Measurements from ENCODE around the gene PCDHA11. TPM values are rescaled to one million over a fixed set of nuclear protein-coding genes. Genes with fewer than 3 reads are reported as not detected.

The PCDHA11 gene
- total and polyA plus RNA-seq, 2 donors (not counting 3 experiments of a cell fraction or from before 2014, with no cell fraction given), result not detected

DNA sequence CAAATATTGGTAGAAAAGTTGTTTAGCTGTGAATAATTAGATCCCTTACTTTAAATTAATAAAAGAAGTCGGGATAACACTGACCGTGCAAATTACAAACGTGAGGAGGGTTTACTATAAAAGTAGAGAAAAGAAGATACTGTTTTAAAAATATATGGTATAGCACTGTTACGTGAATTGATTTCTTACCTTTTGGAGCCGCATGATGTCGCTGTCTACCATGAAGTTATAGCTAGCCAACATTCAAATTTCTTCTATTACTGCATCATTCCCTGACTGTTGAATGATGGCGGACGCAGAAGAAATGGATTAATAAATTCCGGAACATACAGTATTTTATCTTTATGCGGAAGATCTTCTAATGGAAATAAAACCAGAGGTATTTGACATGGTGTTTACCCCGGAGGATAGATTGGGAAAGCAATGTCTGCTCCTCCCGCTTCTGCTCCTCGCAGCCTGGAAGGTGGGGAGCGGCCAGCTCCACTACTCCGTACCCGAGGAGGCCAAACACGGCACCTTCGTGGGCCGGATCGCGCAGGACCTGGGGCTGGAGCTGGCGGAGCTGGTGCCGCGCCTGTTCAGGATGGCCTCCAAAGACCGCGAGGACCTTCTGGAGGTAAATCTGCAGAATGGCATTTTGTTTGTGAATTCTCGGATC is 40.9 kb upstream of the PCDHA11 start, which contains the start of gene PCDHA6:
PCDHA6 (plus strand) TSS at position 257 of the 658 bp plus-strand sequence; CDS start at position 389, 132 bp downstream.
- dilution Hi-C loops (cut with MboI; ENCODE audit: extremely low pct_ligation_motif_present, low sequenced_read_pairs), result no loop called here
- no peak for FAIRE-seq
- Histone ChIP-seq H3K4me2 (ENCODE audit: insufficient read depth, low read length) (no peak within 1 kb of the TSS), H3K36me3 (ENCODE audit: control insufficient read depth in 2 of 2, extremely low read depth in 1 of 2, insufficient read depth in 2 of 2, low read length in 2 of 2) (no peaks in the 10 kb centered on the region), H3K4me3 (replicated peaks in 1 of 3; ENCODE audit: insufficient read depth in 1 of 3, low read depth in 1 of 3, low read length in 3 of 3) (no peak within 1 kb of the TSS), H3K9me1 (replicated peaks; ENCODE audit: control insufficient read depth, extremely low read depth, insufficient read depth, low read length) (no peaks in the 10 kb centered on the region), H2AFZ (ENCODE audit: low read depth, low read length) (no peak within 1 kb of the TSS), H3K27me3 (ENCODE audit: control insufficient read depth in 2 of 2, insufficient read depth in 2 of 2, low read length in 2 of 2) (no peaks in the 10 kb centered on the region), H4K20me1 (replicated peaks; ENCODE audit: control insufficient read depth, extremely low read depth, insufficient read depth, low read length) (no peaks in the 10 kb centered on the region), H3K79me2 (ENCODE audit: control insufficient read depth, insufficient read depth, low read length) (no peaks in the 10 kb centered on the region), H3K9ac (replicated peaks; ENCODE audit: extremely low read depth, insufficient read depth, low read length) (no peak within 1 kb of the TSS), H3K4me1 (ENCODE audit: control insufficient read depth, extremely low read depth, insufficient read depth, low read length) (no peaks in the 10 kb centered on the region), H3K9me3 (replicated peaks; ENCODE audit: control insufficient read depth, insufficient read depth, low read length) (no peaks in the 10 kb centered on the region), H3K27ac (ENCODE audit: insufficient read depth, low read depth, low read length) (no peak within 1 kb of the TSS)
- CTCF ChIA-PET, result interaction anchor here (0.8 to 1.4 kb wide), 2 partner anchors 20 to 42 kb away, joined by 3 to 4 read pairs; partner anchors contain the start of gene PCDHA1
- no TSS peak for BruUV-seq (replicated peaks)
- intact Hi-C loops (cut with micrococcal nuclease), result no loop called here
- POLR2A ChIA-PET, result no interaction called here
- DNase-seq (ENCODE audit: low read depth, low spot score), result peak; percentile 4
- TF ChIP-seq CTCF (IDR thresholded peaks at IDR 0.05; ENCODE audit: extremely low read depth in 1 of 2, insufficient read depth in 1 of 2, low read depth in 1 of 2, low read length in 2 of 2) (peak in 1 of 2 donors; percentile 4), EZH2 (IDR thresholded peaks at IDR 0.05; ENCODE audit: borderline replicate concordance, low read depth, low read length, severe bottlenecking) (no peak), POLR2AphosphoS5 (IDR thresholded peaks at IDR 0.05; ENCODE audit: insufficient read depth, low read depth, low read length) (no peak), POLR2A (IDR thresholded peaks at IDR 0.05; ENCODE audit: low read depth, low read length) (no peak), JUN (IDR thresholded peaks at IDR 0.05; ENCODE audit: borderline replicate concordance, insufficient read depth, insufficient read length, low read depth) (no peak), MYC (IDR thresholded peaks at IDR 0.05; ENCODE audit: low read depth, low read length) (no peak), MAX (IDR thresholded peaks at IDR 0.05; ENCODE audit: insufficient read depth, insufficient read length) (no peak)
